B cell (primary cell): Measurements from ENCODE around the gene APLN.

Experiments
- EZH2 ChIP-seq: IDR thresholded peaks from 2 replicates; pipeline ENCODE4 v1.6.1; 2012; ENCODE audit warnings: borderline replicate concordance, low read depth, mild to moderate bottlenecking, moderate library complexity, low read length; ENCODE audit not compliant: insufficient read depth, poor library complexity, severe bottlenecking
- TF ChIP-seq, protein P1 (sequence below): fragments of 200-600 bp; IDR thresholded peaks from one replicate; pipeline ENCODE4 v1.8.0; 2022; ENCODE audit warnings: antibody characterized with exemption, mild to moderate bottlenecking

DNA sequence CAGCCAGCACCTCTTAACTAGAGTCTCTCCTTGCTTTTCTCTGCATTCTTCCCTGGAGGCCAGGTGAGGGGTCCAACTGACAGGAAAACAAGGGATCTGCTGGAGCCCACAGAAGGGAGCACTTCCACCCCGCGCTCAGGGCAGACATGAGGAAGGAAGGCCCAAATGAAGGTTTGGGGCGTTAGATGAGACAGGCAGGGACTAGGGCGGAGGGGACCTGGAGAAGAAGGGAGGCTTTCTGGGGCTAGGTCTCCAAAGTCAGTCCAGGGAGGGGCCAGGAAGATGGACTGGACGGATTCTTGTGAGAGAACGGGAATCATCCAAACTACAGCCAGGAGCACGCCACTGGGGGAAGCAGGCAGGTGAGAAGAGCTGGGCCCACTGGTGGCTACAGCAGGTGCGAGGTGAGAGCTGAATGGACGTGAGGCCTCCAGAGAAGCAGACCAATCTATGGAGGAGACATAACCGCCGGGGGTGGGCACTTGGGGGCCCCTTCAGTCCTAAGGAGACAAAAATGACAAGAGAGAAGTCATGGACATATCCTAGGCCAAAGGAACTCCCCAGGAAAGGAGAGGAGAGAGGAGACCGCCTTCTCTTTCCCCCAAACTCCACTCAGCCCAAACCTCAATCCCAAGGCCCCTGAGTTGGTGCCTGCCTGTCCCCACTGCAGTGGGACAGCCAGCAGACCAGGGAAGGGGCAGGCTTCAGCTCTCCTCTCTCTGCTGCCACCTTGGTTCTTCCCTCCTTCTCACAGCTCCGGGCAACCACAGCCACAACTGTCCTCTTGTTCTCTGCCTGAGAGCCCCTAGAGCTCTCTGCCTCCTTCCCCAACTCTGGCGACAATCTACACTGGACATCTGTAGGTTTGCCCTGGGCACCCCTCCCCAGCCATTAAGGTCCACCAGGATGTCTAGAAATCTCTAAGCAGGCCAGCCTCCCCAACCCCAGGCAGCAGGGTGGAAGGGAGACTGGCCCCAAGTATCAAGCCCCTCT is 7.0 kb downstream of the APLN start:
- TF ChIP-seq, protein P1, sequence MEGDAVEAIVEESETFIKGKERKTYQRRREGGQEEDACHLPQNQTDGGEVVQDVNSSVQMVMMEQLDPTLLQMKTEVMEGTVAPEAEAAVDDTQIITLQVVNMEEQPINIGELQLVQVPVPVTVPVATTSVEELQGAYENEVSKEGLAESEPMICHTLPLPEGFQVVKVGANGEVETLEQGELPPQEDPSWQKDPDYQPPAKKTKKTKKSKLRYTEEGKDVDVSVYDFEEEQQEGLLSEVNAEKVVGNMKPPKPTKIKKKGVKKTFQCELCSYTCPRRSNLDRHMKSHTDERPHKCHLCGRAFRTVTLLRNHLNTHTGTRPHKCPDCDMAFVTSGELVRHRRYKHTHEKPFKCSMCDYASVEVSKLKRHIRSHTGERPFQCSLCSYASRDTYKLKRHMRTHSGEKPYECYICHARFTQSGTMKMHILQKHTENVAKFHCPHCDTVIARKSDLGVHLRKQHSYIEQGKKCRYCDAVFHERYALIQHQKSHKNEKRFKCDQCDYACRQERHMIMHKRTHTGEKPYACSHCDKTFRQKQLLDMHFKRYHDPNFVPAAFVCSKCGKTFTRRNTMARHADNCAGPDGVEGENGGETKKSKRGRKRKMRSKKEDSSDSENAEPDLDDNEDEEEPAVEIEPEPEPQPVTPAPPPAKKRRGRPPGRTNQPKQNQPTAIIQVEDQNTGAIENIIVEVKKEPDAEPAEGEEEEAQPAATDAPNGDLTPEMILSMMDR: no peak
- no peak for TF ChIP-seq EZH2
